GM12878 (cell line): ENCODE data around the gene RBM45. TPM values are rescaled to one million over a fixed set of nuclear protein-coding genes. Genes with fewer than 3 reads are reported as not detected.
A peak's percentile ranks its signal among the peaks of the same experiment; 100 is the strongest.

ENCODE experiments used
- BACH1 ChIP-seq: fragments of 450-650 bp; IDR thresholded peaks from 2 replicates; pipeline ENCODE4 v1.6.1; 2017; ENCODE audit warnings: mild to moderate bottlenecking, borderline replicate concordance
- BRCA1 ChIP-seq: IDR thresholded peaks from 2 replicates; pipeline ENCODE4 v1.6.1; 2011; ENCODE audit warnings: low read depth, low read length, improper control_type of control experiment
- E2F4 ChIP-seq: IDR thresholded peaks from 2 replicates; pipeline ENCODE4 v1.6.1; 2012; ENCODE audit warnings: low read depth, low read length, improper control_type of control experiment
- HDGF ChIP-seq: fragments of 450-650 bp; IDR thresholded peaks from 2 replicates; pipeline ENCODE4 v1.6.1; 2016; ENCODE audit warnings: antibody characterized with exemption
- JUND ChIP-seq: IDR thresholded peaks from 2 replicates; pipeline ENCODE4 v1.6.1; 2012; ENCODE audit warnings: low read depth, mild to moderate bottlenecking, low read length, improper control_type of control experiment, moderate library complexity
- MTA2 ChIP-seq: fragments of 450-650 bp; IDR thresholded peaks from 2 replicates; pipeline ENCODE4 v1.6.1; 2016; ENCODE audit warnings: low read depth, mild to moderate bottlenecking, moderate library complexity
- NFIC ChIP-seq: IDR thresholded peaks from 2 replicates; pipeline ENCODE4 v1.6.1; 2012; ENCODE audit warnings: low read depth, mild to moderate bottlenecking, inconsistent platforms, low read length, moderate library complexity
- NFYA ChIP-seq: IDR thresholded peaks from 2 replicates; pipeline ENCODE4 v1.6.1; 2011; ENCODE audit warnings: low read depth, mild to moderate bottlenecking, low read length, improper control_type of control experiment, borderline replicate concordance
- NR2C1 ChIP-seq: fragments of 450-650 bp; IDR thresholded peaks from 2 replicates; pipeline ENCODE4 v1.6.1; 2017; ENCODE audit warnings: antibody characterized with exemption, mild to moderate bottlenecking, moderate library complexity
- NR2C2 ChIP-seq: IDR thresholded peaks from 2 replicates; pipeline ENCODE4 v1.6.1; 2011; ENCODE audit warnings: borderline replicate concordance, low read depth; ENCODE audit not compliant: control insufficient read depth, insufficient read length
- RAD21 ChIP-seq: IDR thresholded peaks from 2 replicates; pipeline ENCODE4 v1.6.1; 2011; ENCODE audit warnings: mild to moderate bottlenecking, low read depth, low read length, moderate library complexity; ENCODE audit not compliant: insufficient read depth
- USF2 ChIP-seq: IDR thresholded peaks from 2 replicates; pipeline ENCODE4 v1.6.1; 2011; ENCODE audit warnings: low read depth, low read length, improper control_type of control experiment, borderline replicate concordance
- ZBTB4 ChIP-seq: fragments of 450-650 bp; formaldehyde crosslinking; IDR thresholded peaks from 2 replicates; pipeline ENCODE4 v1.4.0; 2022; ENCODE audit warnings: mild to moderate bottlenecking, moderate library complexity
- ZZZ3 ChIP-seq: IDR thresholded peaks from 2 replicates; pipeline ENCODE4 v1.6.1; 2011; ENCODE audit warnings: low read depth; ENCODE audit not compliant: control insufficient read depth, insufficient read length
- polyA plus RNA-seq, 11 experiments: library from polyadenylated mRNA; depleted of rRNA in 4 of 11; unstranded in 6 of 11; stranded (reverse) in 5 of 11; fragments of >200 nt; fragmentation: Nextera tagmentation in 4 of 11; fragmentation: Illumina TruSeq in 1 of 11; extraction: Ambion mirVana in 4 of 11; extraction: Trizol in 1 of 11; gene quantifications; 1 replicate in 1 of 11; 2 replicates in 10 of 11; pipeline versions ENCODE4 v1.2.1 to v1.2.3, GENCODE V29; 2011 to 2016; ENCODE audit warnings: inconsistent platforms in 2 of 11, missing spikeins in 2 of 11, low read depth in 1 of 11
- total RNA-seq, 4 experiments: library from RNA; depleted of rRNA in 3 of 4; stranded (reverse); fragments of >200 nt in 3 of 4; fragmentation: Illumina TruSeq in 1 of 4; extraction: Trizol in 1 of 4; gene quantifications; 2 replicates each; pipeline versions ENCODE4 v1.2.1 to v1.2.3, GENCODE V29; 2013 to 2021

The RBM45 gene
- total and polyA plus RNA-seq, 10 of the 15 experiments (the other 5 are each of a cell fraction or from before 2014, with no cell fraction given): 6.2 to 21.7 (median 14.6) TPM

GRCh38 chr2:178112202-178113152, at the start of gene RBM45 (continued):
- TF ChIP-seq BACH1 (peak; percentile 34; the same call in 1 of the 2 replicates), NR2C1 (no peak), BRCA1 (0 out of 2 replicates have a peak, but pooled peaks have one; percentile 30), NFIC (no peak), ZBTB4 (no peak), E2F4 (peak; percentile 51; the same call in 1 of the 2 replicates), NFYA (no peak), HDGF (no peak), JUND (no peak), ZZZ3 (no peak), NR2C2 (no peak), USF2 (no peak), RAD21 (peak; percentile 68), MTA2 (no peak)
